HG03139 (cell line): Measurements from ENCODE around the gene RNF169.
"Not testable (repeated sequence)": the region's sequence is repeated elsewhere in the genome, so short reads cannot be mapped to it uniquely, and the experiment has no call there.

ENCODE experiments used
- ATAC-seq: cut with Tn5 transposase; IDR thresholded peaks from one replicate; pipeline ENCODE4 v1.9.1; 2021; ENCODE audit not compliant: unreplicated experiment

The RNF169 gene

DNA sequence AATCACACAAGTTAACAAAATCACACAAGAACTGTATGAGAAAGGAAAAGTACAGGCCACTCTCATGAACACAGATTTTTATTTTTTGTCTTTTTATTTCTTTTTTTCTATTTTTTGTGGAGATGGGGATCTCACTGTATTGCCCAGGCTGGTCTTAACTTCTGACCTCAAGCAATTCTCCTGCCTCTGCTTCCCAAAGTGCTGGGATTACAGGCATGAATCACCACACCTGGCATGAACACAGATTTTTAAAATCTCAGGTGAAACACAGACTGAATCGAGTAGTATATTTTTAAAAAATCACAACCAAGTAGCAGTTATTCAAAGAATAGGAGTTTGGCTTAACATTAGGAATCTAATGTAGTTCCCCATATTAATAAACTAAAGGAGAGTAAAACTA is 18.3 kb downstream of the RNF169 start:
- no peak for ATAC-seq

GRCh38 chr11:74768172-74768651 is 19.6 kb downstream of the RNF169 start:
- ATAC-seq, result not testable (repeated sequence)

DNA sequence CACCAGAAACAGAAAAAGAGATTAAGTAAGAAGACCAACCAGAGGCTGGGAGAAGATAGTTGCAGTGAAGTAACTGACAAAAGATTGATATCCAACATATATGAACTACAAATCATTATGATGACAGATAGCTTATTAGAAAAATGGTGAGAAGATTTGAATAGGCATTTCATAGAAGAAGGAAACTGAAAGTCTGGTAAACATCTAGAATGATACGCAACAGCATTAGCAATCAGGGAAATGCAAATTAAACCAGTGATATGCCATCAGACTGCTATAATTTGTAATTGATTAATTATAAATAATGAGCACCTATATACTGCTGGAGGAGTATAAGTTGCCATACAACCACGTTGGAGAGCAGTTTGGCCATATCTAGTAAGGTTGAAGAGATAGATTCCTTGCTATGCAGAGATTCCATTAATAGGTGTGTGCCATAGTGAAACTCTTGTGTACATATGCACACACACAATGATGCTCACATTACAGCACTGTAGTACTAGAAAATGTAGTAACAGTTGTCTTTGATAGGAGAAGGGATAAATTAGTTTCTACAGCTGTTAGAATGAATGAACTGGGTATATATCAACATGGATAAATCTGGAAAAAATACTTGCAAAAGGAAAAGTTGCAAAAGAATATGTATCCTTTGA is 20.5 kb downstream of the RNF169 start:
- no peak for ATAC-seq

DNA sequence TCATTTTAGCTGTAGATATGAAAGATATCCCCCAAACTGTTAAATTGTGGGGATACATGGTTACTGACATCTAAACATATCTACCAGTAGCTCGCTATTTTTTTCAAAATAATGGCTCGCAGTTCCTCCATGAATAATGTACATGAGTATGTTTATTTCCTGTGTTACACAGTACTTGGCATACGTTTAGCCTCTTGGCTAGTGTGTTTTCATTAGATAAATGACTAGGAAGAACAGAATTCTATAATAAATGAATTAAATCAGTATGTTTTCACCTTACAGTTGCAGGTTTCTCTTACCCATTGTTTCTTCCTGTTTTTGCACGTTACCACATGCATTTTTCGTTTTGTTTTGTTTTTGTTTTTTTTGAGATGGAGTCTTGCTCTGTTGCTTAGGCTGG is 21.8 kb downstream of the RNF169 start:
- ATAC-seq, result no peak

DNA sequence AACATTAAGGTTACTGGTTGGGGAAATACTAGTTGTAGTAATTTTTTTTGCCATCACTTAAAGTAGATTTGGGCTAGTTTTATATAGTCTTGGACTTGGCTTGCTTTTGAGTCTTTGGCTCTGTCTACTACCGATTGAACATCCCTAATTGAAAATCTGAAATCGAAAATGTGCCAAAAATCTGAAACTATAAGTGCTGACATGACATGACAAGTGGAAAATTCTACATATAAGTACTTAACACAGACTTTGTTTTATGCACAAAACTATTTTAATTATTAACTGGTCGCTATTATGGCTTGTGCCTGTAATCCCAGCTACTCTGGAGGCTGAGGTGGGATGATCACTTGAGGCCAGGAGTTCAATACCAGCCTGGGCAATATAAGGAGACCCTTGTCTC is 22.5 kb downstream of the RNF169 start:
- ATAC-seq, result no peak

GRCh38 chr11:74773476-74773875 is 24.8 kb downstream of the RNF169 start:
- no peak for ATAC-seq

GRCh38 chr11:74775762-74776161 is 27.1 kb downstream of the RNF169 start:
- no peak for ATAC-seq

GRCh38 chr11:74776546-74776945 is 27.9 kb downstream of the RNF169 start:
- no peak for ATAC-seq

- no peak for ATAC-seq
These were observed 28.4 kb downstream of the RNF169 start for GRCh38 chr11:74777038-74777437.

GRCh38 chr11:74777877-74778276 is 29.2 kb downstream of the RNF169 start:
- no peak for ATAC-seq

DNA sequence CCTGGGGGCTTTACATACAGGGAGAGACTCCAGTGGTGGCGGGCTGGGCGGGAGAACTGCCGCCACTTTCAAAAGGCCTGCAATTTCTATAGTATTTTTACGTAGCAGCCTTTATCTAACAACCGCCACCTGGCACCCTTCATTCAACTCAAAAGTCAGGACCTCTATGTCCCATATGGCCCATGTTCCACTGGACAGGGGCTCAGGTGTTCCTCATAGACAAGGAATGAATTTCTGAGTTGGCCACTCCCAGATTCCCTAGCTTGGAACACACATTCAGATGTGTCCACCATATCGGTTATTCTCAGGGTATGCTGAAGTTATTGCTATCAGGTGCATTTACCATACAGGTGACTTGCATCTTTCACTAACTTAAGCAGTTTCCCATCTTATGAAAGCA is 29.9 kb downstream of the RNF169 start:
- no peak for ATAC-seq

DNA sequence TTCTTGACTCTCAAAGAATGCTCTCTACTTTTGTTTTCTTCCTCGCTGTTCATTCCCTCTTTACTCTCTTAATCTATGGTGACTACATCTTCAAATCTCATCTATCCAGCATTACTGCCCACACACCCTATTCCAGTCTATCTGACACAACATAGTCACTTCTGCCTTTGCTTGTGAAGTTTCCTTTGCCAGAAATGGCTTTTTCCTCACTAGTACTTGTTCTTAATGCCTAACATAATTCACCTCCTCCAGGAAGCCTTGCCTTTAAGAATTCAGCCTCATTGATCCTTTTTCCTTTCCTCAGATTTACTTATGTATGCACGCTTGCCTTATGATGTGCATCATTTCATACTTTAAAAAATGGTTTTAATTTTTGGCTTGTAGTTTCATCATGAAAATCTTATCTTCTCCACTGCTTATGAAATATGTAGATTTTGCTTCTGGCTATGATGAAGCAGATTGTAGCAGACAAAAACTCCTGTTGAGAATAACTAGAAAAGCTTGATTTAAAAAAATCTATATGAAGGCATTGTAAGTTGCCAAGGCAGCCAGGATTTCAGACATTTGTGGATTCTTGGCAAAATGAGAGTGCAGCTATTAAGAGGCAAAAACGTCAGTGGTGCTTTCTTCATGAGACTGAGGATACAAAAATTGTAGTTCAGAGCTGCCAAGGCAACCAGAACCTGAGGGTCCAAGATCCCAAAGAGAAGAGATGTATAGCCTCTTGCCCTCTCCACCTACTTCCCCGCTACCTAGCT is 31.8 kb downstream of the RNF169 start:
- ATAC-seq, result no peak

DNA sequence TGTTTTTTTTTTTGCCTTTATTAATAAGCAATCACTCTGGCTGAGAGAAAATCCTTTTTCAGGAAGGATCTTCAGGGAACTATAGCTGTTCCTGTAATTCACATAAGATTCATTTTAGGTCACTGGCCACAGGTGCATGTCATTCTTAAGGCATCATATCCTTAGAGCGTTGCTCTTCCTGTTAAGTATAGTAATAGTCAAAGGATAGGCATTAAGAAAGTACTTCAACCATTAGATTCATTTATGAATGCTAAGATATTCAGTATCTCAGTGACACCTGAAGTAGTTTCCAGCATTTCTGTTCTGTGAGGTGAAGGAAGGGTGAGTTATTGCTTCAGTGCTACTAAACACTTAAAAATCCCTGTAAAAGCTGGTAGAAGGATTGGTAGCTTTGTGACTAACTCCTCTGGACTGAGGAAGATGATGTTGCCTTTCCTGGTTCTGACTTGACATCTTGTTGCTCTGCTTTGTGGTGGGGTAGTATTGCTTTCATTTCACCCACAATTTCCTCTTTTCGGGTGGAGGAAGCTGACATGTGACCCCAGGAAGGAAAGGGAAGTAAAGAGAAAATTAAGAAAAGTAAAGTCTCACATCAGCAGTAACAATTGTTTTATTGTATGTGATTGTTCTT is 34.7 kb downstream of the RNF169 start:
- ATAC-seq, result peak; percentile 73

DNA sequence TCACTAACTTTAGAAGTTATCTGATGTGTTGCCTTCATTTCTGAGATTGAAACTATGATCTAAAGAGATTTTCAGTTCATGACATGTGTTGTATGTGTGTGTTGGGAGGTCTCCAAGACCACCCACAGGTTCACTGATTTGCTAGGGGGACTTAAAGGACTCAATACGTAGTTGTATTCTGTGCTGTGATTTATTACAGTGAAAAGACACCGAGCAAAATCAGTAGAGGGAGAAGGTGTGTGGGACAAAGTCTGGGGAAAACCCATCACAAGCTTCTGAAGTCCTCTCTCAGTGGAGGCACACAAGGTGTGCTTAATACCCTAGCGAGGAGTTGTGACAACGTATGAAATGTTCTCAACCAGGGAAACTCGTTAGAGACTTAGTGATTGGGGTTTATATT is 35.6 kb downstream of the RNF169 start:
- no peak for ATAC-seq

- ATAC-seq, result no peak
These were observed 36.1 kb downstream of the RNF169 start for GRCh38 chr11:74784726-74785125.

GRCh38 chr11:74786574-74786973 is 37.9 kb downstream of the RNF169 start:
- ATAC-seq, result no peak

DNA sequence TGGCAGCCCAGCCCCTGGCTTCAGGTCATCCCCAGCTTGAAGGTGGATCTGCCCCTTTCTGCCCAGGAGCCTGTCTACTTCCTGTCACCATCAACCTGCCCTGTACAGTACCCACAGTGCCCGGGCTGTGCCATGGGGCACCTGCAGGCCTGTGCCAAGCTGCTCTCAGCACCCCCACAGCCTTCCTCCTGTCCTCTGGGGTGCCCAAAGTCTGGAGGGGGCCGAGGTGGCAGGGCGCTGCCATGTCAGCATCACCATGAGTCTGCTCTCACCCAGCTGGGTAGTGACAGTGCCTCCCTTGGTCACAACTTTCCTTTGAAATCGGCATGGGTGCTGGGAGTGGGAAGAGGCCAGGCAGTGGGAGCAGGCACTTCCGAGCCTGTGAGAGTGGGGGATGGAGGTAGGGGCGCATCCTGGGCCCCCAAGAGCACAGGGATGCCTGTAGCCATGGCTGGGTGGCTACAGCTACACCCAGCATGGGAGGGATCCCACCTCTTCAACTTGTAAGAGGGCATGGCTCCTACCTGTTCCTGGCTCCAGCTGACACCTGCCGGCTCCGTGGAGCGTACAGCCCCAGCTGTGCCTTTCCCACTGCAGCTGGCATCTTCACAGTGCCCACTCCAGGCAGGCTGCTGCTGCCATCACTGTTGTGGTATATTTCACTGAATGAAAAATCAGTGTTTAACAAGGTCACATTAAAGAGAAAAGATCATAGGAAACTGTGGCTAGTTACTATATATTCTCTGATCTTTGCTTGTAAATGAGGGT is 42.9 kb downstream of the RNF169 start:
- no peak for ATAC-seq

DNA sequence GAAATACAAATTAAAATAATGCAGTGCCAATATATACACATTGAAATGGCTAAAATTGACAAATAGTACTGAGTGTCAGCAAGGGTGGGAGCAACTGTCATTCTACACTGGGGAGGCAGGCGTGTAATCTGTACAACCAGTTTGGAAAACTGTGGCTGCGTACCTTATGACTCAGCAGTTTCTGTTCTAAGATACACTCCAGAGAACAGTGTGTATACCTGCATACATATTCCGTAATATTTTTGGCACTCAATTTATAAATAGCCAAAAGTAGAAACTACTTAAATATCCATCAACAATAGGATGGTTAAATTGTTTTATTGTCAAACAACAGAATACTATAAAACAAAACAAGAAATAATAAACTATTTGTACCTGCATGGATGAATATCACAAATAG is 57.6 kb downstream of the RNF169 start:
- ATAC-seq, result no peak

- ATAC-seq, result no peak
These were observed 61.2 kb downstream of the RNF169 start for GRCh38 chr11:74809801-74810200.

- no peak for ATAC-seq
These were observed 67.3 kb downstream of the RNF169 start for GRCh38 chr11:74815966-74816365.

- no peak for ATAC-seq
These were observed 68.0 kb downstream of the RNF169 start for GRCh38 chr11:74816664-74817063.
